ENCODE data around the gene RNF112. TPM values are rescaled to one million over a fixed set of nuclear protein-coding genes. Genes with fewer than 3 reads are reported as not detected.
"Not testable (repeated sequence)": the region's sequence is repeated elsewhere in the genome, so short reads cannot be mapped to it uniquely, and the experiment has no call there.

RNF112 gene
- total RNA-seq, 1 experiment from 2014 or later = 0.10 TPM

GRCh38 chr17:19461681-19462080, 50.6 kb downstream of the RNF112 start:
- ATAC-seq (no peak), DNase-seq (ENCODE audit: low read depth, low spot score) (no peak)
- Histone ChIP-seq H3K36me3 (ENCODE audit: control insufficient read depth, insufficient read depth, low read length) (no peaks in the 10 kb centered on the region), H3K27me3 (ENCODE audit: control insufficient read depth, insufficient read depth, low read length) (no peaks in the 10 kb centered on the region), H3K9me3 (ENCODE audit: control insufficient read depth, insufficient read depth, low read depth, low read length) (no peaks in the 10 kb centered on the region), H3K4me1 (ENCODE audit: control insufficient read depth, insufficient read depth, low read length) (no peaks in the 10 kb centered on the region), H3K27ac (ENCODE audit: low read length) (no peak overlapping the region), H3K4me3 (ENCODE audit: low read depth in 2 of 2, low read length in 2 of 2) (no peak overlapping the region)
- TF ChIP-seq POLR2AphosphoS5 (IDR thresholded peaks at IDR 0.05; ENCODE audit: low read depth, low read length) (no peak), CTCF (IDR thresholded peaks at IDR 0.05) (no peak), SIN3A (IDR thresholded peaks at IDR 0.05; ENCODE audit: borderline replicate concordance, insufficient read depth, low read depth, low read length) (no peak), TCF7L2 (IDR thresholded peaks at IDR 0.05; ENCODE audit: low read depth, low read length) (no peak), REST (IDR thresholded peaks at IDR 0.05; ENCODE audit: insufficient read depth in 1 of 2, low read depth in 2 of 2, low read length in 1 of 2) (no peak)
- ChIA-PET CTCF (no interaction called here), POLR2A (no interaction called here)
- no TSS peak for BruUV-seq (replicated peaks)
- in situ Hi-C loops (cut with HindIII; ENCODE audit: low pct_unique_long_range_greater_than_20kb, low sequenced_read_pairs) = no loop called here
- intact Hi-C loops (cut with micrococcal nuclease; ENCODE audit: unreplicated experiment) = no loop called here

GRCh38 chr17:19462456-19463035, 51.5 kb downstream of the RNF112 start:
- CTCF ChIA-PET; H3K9me3 ChIP-seq (ENCODE audit: control insufficient read depth, insufficient read depth, low read depth, low read length); H3K4me3 ChIP-seq (ENCODE audit: low read depth in 2 of 2, low read length in 2 of 2); H3K36me3 ChIP-seq (ENCODE audit: control insufficient read depth, insufficient read depth, low read length); ATAC-seq; H3K27me3 ChIP-seq (ENCODE audit: control insufficient read depth, insufficient read depth, low read length); BruUV-seq (replicated peaks); DNase-seq (ENCODE audit: low read depth, low spot score); H3K4me1 ChIP-seq (ENCODE audit: control insufficient read depth, insufficient read depth, low read length); in situ Hi-C loops (cut with HindIII; ENCODE audit: low pct_unique_long_range_greater_than_20kb, low sequenced_read_pairs); POLR2A ChIA-PET; intact Hi-C loops (cut with micrococcal nuclease; ENCODE audit: unreplicated experiment); H3K27ac ChIP-seq (ENCODE audit: low read length): not testable (repeated sequence)
